SIG-M5 (cell line): ENCODE data around the gene NDEL1.

Experiments used
- DNase-seq: peaks from one replicate; lab custom pipeline; 2025; lab: John Stamatoyannopoulos, UW

Gene NDEL1

DNA sequence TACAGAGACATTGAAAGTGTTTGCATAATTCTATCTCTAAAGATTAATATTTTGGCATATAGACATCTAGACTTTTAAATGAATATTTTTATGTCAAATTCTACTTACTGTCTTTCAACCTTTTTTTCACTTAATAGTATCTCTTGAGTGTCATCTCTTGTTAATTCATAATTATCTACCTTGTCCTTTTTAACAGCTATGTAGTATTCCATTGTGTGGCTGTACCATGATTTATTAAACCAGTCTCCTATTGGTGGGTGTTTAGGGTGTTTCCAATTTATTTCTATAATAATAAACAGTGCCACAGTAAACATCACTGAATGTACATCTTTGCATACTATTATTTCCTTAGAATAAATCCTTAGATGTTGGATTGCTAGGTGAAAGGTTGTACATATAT is 21.7 kb upstream of the NDEL1 start:
- no peak for DNase-seq

DNA sequence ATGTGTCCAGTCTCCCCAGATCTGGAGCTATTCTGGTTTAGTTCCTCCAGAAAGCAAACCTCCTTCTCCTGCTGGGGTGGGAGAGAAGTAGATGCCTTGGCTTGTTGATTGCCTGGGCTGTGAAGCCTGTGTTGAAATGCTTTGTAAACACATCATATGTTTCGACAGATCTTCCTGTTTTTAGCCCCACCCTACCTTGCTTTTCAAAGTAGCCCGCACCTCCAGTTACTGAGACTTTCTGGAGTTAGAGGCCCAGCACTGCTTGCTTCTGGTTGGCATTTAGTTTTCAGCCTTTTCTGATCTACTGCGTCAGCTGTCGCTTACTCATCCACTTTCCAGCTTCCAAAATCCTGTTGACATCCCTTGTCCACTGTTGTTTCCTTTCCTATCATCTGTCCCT is 17.9 kb upstream of the NDEL1 start:
- DNase-seq = peak; percentile 61

DNA sequence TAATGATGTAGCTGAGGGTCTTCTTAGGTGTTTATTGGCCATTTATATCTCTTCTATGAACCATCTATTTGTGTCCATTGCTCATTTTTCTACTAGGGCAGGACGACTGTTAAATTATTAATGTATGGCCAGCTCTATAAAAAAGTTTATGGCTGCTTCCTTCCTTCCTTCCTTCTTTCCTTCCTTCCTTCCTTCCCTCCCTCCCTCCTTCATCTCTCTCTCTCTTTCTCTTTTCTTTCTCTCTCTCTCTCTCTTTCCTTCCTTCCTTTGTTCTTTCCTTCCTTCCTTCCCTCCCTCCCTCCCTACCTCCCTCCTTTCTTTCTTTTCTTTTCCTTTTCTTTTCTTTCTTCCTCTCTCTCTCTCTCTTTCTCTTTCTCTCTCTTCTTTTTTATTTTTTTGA is 17.2 kb upstream of the NDEL1 start:
- no peak for DNase-seq

DNA sequence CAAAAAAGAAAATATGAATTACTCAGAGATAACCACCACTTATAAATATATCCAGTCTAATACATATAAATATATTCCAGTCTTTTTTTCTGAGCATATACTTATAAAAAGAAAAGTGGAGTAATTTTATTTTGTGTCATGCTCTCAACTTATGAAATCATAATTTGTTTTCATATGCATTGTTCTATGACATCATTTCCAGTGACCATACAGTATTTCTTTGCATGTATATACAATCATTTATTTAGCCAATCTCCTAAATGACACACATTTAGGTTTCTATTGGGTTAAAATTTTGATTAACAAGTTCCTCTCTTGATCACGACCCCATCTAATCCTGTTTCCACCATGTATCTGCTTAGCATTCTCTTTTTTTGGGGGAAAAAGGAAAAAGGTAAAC is 16.4 kb upstream of the NDEL1 start:
- DNase-seq = no peak

DNA sequence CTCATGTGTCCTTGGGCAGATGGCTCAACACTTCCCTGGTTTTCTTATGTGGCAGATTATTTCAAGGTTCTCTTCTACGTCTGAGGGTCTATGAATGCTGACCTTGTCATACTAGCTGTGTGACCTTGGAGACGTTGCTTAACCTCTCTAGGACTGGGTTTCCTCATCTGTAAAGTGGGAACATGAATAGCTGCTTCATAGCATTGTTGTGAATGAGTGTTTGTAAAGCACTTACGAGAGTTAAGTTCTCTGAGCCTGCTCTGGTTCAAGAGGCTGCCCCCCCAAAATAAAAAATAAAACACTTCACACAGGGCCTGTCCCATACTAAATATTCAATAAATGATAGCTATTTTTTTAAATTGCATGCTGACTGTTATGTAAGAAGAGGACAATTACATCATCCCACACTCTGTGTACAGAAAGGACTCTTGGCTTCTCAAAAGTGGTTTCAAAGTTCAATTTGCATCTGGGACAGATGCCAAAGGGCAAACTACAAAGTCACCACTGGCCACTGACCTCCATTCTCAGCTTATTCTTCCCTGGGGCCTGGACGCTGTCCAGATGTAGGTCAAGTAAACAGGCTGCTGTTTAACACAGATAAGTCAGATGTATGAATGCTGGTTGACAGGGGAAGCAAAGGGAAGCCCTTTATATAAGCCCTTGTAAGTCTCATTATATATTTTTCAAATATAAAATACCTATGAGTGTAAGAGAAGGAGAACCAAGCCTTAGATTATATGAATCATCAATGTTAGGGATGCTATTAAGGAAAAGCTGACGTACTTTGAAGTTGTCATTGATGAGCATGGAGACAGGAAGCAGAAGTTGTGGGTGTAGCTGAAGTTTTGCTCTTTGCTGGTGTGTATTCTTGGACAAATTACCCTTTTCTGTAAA is 15.4 kb upstream of the NDEL1 start:
- DNase-seq = no peak

DNA sequence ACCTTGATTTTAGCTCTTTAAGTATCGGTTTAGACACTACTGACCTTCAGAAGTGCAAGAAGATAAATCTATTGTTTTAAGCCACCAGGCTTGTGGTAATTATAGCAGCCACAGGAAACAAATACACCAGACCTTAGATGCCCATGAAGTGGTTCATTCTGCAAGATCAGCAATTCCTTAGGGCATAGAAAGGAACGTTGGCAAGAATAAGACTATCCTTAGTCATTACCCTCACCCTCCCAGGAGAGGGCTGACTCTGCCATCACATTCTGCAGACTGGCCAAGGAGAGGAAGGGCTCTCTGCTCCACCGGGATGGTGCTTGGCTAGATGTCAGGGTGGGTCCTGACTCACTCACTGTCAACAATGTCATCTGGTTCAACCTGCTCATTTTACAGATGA is 14.1 kb upstream of the NDEL1 start:
- no peak for DNase-seq

DNA sequence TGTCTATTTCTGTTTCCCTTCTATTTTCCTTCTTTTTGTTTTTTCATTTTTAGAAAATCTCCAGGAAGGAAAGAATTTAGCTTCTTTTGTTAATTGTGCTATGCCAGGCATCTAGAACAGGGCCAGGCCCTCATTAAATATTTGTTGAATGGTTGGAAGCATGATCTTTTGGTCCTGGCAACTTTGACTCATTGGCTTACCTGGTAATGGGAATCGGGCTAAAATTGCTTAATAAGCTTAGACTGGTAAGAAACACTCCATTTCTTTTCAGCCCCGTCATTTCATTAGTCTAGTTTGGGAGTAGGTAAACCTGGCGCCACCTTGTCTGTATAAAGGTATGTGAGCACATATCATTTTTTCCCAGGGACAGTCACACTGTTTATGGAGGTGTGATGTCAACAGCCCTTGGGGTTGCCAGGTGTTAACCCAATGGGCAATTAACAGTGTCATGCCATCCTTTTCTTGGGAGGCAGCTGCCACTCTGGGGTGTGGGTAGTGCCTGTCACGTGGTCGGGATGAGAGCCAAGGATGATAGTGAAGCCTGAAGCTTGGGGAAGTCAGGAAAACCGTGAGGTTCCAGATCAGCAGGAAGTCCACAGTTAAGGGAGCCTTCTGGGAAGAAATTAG is 9.5 kb upstream of the NDEL1 start:
- no peak for DNase-seq

DNA sequence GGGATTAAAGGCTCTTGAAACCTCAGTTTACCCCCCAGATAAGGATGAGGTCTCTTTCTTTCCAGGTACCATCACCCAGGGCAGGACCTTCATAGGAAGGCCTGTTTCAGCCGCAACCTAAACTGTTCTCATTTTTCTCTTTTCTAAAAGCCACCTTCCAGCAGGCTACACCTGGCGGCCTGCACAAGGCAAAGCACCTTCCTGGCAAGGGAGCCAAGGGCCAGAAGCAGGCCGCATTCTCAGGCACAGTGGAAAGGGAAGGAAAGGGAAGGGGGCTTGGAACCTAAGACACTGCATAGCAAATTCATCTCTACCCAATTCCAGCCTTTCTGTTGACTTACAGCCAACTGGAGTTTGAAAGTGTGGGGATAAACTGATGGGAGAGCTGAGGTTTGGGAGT is 8.9 kb upstream of the NDEL1 start:
- DNase-seq = no peak

DNA sequence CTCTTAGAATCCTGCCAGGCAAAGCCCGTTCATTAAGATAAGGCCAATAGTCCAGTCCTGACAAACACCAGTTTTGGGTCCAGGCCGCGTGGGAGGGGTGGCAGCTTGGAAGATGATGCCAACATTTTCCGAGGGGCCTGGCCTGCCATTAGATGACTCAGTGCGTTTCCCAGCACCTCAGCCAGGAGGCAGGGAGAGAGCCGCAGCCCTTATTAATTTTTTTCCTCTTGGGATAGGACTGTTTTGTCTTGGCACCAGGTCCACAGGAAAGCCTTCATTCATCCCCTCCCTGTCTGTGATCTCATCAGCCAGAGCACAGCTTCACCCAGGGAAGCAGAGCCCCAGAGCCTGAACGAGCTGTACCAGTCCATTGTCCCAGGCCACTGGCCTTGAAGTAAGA is 4.7 kb upstream of the NDEL1 start:
- DNase-seq = no peak

DNA sequence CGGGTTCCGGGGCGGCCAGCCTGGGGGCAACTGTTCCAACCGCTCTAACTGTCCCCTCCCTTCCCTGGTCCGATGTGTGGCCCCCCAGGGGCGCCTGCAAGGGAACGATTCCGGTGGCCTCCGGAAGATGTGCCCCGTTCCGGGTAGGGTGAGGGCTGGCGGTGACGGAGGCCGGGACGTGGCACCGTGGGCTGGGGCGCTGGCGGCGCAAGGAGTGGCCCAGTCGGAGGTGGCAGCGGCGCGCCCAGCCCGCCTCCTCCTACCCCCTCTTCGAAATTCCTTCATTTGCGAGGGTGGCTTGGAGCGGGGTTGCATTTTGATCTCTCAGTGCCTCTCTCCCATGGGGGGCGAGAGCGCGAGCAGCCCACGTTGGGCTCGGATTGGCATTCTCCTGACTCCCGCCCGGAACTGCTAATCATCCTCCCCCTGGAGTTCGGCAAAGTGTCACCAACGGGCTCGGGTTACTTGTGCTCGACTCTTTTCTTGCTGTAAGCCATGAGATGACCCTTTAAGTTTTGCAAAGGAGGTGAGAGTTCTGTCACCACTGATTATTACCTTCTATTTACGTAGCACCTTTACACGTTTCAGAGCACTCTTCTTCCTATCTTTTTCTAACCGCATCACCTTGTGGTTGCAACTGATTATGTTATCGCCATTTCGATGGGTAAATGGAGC is 622 bp downstream of the NDEL1 start:
- no peak for DNase-seq

DNA sequence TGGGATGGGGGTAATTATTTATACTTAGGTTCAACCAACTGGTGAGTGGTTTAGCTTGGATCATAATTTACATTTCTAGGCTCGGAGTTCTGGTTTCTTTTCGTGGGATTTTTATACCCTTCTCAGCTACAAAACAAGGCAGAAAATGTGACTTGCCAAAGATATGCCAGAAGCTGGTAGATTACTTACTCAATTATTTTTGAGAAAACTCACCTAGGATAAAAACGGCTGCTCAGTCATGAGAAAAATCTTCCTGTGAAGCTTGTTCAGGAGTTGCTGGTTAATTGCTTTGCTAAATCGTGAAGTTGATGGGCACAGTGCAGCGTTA is 1.1 kb downstream of the NDEL1 start:
- no peak for DNase-seq

DNA sequence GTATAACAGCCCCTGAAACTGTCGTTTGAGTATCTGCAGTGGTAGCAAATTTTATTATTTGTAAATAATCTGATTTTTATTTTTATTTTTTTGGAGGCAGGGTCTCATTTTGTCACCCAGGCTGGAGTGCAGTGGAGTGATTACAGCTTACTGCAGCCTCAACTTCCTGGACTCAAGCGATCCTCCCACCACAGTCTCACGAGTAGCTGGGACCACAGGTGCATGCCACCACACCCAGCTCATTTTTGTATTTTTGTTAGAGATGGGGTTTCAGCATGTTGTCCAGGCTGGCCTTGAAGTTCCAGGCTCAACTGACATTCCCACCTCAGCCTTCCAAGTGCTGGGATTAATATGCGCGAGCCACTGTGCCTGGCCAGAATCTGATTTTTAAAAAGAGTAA is 2.8 kb downstream of the NDEL1 start:
- no peak for DNase-seq

DNA sequence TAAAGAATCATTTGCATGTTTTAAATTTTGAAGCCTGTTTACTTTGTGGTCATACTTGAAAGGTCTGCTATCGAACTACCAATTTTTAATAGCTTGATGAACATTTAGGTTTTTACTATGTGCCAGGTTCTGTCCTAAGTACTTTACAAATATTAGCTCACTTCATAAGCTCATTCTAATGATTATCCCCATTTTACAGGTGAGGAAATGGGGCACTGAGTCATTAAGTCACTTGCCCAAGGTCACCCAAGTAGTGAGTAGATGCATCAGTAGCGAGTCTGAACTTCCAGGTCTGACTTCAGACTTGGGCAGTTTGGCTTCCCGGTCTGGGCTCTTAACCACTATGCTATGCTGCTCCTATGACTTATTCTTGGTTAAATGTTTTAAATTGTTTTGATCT is 4.0 kb downstream of the NDEL1 start:
- DNase-seq = no peak

DNA sequence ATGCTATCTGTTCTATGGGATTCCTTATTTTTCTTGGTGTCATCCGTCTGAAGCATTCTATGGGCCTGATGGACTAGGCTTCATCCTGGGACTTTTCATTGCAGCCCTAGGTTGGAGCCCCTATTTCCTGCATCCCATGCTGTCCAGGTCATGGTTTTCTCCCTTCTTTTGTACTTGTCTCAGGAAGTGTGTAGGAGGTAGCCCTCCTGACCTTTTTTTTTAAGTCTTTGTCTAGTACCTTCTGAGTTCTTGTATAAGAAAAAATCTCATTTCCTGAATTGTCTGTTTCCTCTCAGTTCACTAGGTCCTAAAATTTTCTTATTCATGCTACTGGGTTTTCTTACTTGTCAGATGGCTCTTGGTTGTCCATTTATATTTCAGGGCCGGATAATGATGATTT is 6.0 kb downstream of the NDEL1 start:
- no peak for DNase-seq

DNA sequence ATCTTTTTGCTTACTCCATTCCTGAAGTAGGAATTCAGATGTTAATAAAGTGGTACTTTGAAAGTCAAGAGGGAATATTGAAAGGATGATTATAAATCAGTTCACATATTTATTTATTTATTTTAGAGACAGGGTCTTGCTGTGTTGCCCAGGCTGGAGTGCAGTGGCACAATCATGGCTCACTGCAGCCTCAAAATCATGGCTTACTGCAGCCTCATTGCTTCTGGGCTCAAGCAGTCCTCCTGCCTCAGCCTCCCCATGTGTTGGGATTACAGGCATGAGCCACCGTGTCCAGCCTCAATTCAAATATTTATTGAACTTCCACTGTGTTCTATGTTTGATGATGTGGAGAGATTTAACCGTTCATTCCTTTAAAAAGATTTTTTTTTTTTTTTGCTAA is 6.6 kb downstream of the NDEL1 start:
- no peak for DNase-seq

DNA sequence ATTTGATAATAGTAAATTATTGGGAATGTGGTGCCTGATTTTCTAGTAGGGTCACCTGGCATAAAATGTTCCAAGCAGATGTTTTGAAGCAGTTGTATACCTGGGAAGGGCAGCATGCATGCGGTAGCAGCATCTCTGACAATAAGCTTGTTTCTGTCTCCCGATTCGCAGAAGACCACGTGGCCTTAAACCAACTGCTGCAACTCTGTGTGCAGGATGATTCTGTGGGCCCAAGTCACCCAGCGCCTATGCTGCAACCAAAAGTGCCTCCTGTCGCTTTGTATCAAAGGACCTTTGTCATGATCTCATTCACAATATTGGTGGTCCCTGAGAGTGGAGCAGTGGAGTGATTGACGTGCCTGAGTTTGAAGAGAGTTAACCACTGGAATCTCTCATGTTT is 8.1 kb downstream of the NDEL1 start:
- DNase-seq = no peak

DNA sequence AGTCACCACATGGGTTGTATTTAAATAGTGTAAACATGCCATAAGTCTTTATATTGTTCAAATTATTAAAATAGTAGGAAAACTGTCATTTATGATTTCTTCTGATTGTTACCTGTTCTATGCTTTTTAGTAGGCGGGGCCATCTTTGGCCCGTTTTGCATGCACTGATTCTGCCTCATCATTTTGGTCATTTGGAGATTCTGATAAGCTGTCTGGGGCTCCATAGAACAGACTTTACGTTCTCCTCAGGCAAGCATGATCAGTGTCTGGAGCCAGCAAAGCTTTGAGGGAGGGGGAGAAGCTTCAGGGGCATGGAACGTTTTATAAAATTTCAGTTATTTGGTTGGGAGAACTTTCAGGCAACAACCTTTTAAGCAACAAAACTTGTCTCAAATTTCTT is 8.8 kb downstream of the NDEL1 start:
- DNase-seq = no peak

DNA sequence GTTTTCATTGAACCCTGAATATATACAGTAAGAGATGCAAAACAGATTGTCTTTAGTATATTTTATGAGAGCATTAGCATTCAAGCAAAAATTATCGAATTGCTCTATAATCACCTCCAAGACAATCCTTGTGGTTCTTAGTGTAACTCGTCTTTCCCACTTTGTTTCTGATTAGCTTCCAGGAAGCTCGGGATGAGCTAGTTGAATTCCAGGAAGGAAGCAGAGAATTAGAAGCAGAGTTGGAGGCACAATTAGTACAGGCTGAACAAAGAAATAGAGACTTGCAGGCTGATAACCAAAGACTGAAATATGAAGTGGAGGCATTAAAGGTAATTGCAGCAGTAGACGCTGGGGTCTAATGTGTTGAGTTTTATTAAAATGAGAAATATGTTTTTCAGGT is 9.9 kb downstream of the NDEL1 start:
- no peak for DNase-seq

DNA sequence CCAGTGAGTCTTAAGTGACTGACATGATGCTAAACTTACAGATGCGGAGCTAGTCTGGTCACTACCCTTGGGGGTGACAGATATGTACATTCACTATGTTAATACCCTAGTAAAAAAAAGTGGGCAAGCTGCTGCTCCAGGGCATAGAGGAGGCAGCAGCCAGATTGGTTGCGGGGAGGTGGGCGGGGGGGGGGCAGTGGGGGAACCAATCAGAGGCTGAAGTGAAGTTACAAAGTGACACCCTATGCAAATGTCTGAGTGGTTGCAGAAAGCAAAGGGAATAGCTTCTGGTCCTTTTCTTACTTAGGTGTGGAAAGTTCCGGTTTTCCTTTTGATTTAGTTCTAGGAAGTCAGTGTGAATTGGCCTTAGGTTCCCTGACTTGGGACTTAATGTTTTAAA is 12.1 kb downstream of the NDEL1 start:
- no peak for DNase-seq

DNA sequence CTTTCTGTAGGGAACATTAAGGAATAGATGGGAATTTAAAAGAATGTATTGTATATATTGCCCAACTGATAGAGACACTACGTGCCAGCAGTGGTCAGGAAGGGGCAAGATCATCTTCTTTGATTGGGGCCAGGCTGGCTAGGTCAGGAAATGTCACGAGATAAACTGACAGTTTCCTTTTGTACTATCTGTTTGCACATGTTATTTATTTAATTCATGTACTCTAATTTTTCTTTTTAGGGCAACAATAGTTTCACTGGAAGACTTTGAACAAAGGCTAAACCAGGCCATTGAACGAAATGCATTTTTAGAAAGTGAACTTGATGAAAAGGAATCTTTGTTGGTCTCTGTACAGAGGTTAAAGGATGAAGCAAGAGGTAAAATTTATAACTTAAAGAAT is 12.6 kb downstream of the NDEL1 start:
- DNase-seq = no peak

DNA sequence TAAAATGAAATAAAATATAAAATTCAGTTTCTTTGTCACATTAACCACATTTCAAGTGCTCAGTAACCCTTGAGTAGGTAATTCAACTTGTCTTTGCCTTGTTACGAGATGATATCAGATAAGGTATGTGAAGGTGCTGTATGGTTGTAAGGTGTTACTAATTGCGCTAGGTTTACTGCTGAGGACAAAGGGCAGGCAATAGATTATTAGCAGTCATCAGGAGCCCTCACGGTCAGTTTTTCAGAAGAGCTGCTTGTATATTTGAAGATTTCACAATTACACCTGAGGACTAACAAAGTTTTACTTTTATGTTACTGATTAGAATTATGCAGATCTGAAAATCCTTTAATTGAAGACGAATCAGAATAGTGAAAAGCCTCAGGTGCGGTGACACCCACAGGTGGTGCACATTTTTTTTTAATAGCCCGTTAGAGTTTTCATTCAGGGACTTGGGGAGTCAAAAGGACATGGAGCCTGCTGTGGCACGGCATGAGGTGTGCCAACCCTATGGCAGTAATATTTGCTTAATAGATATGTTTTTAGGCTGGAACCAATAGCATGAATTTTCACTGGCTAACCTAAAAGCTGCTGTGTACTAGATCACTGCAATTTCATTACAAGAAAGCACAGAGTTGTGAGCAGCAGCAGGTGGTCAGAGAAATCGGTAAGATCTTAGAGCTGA is 16.4 kb downstream of the NDEL1 start:
- no peak for DNase-seq

DNA sequence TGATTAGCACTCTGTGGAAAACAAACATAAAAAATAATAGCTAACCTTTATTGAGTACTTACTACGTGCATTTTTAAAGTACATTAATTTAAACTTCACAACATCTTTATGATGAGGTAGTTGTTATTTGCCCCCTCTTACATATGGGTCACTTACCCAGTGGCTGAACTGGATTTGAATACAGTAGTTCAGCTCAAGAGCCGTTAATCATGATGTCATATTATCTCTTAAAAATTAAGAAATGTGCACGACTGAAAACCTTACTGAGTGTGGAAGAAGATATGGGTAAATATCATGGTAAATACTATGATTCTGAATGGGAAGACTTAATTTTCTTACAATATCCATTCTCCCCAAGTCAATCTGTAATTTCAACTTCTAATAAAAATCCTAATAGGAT is 17.6 kb downstream of the NDEL1 start:
- no peak for DNase-seq

DNA sequence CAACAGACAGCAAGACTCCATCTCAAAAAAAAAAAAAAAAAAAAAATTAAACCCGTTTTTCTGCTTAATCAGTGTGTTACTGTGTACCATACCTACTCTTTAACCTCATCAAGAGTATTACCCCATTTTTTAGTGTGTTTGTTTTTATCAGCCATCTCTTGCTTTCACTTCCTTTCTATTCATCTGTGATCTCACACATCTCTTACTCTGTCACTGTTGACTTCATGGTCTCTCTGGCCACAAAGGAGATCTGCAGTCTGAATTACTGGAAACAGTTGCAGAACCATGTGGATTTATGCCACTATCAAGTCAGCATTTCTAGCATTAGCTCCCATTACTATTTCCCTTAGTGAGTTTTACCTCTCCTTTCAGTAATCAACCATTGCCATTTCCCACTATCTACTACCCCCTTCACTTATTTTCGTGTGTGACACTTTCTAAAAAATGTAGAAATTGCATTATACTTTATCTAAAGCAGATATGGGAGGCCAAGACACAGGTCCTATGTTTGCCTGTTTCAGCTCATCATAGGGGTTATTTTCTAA is 20.1 kb downstream of the NDEL1 start:
- DNase-seq = no peak
